BE2C (cell line): ENCODE data around the gene NTMT2. TPM values are rescaled to one million over a fixed set of nuclear protein-coding genes. Genes with fewer than 3 reads are reported as not detected.
"Not testable (repeated sequence)": the region's sequence is repeated elsewhere in the genome, so short reads cannot be mapped to it uniquely, and the experiment has no call there.

Experiments used
- DNase-seq: peaks from one replicate; pipeline ENCODE4 v3.0.0-alpha.2; 2020
- H3K27me3 ChIP-seq: fragments of 250-450 bp; sonication (Bioruptor Pico); 2 replicates; pipeline ENCODE4 v1.5.1; 2020; ENCODE audit warnings: mild to moderate bottlenecking
- H3K36me3 ChIP-seq: fragments of 250-450 bp; sonication (Bioruptor Pico); 2 replicates; pipeline ENCODE4 v1.5.1; 2020; ENCODE audit warnings: mild to moderate bottlenecking
- H3K4me1 ChIP-seq: fragments of 250-450 bp; sonication (Bioruptor Pico); 2 replicates; pipeline ENCODE4 v1.5.1; 2020
- H3K4me3 ChIP-seq: 2 replicates; pipeline ENCODE4 v1.5.1; 2011; ENCODE audit warnings: low read depth, low read length
- H3K9me3 ChIP-seq: fragments of 250-450 bp; sonication (Bioruptor Pico); 2 replicates; pipeline ENCODE4 v1.5.1; 2020
- polyA plus RNA-seq: library from polyadenylated mRNA; unstranded; fragments of >200 nt; gene quantifications from one replicate; pipeline ENCODE4 v1.2.1, GENCODE V29; 2012; ENCODE audit warnings: low read depth, missing spikeins; ENCODE audit not compliant: insufficient read length, insufficient read depth
- TF ChIP-seq, protein P1 (sequence below): IDR thresholded peaks from 2 replicates; pipeline ENCODE4 v1.5.1; 2012; ENCODE audit warnings: mild to moderate bottlenecking, low read depth, low read length

Gene NTMT2
- polyA plus RNA-seq, result not detected

DNA sequence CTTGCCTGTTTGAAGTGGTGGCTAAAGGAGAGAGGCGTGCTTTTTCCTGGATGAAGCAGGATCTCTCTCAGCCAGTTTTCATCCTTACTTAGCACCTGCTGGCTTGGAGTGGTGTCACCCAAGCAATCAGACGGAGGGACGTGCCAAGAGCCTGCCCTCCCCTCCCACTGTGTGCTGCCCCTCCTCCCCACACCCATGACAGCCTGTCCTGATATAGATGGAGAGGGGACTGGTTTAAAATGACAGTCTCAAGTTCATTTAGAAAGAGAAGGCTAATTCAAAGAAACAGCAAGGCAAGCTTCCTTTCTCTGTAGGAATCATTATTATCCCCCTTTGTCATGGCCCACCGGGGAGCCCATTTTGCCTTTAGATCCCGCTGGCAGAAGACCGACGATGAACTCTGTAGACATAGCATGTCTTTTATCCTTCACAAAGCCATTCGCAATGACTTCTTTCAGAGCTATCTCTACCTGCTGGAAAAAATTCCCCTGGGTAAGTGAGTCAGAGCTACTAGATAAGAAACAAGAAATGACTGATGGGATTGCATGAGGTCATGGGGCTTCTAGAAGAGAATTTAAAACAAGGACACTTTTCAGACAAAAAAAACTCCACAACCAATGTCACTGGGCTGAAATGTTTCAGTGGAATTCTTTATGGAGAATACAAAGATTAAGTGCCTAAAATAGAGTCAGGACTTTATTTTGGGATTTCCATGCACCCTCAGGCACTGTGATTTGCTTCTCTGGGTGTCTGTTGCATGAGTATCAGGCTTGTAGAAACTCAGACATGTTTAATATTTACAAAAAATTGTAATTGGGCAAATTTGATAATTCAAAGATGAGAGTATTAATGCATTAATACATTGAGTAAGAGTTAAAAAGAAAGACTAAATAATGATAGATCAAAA, at the start of gene NTMT2:
TSS of gene NTMT2 (plus strand) at position 190 of the 907 bp plus-strand sequence. CDS start at position 339, 149 bp downstream.
- Histone ChIP-seq H3K4me3 (no peak within 1 kb of the TSS), H3K4me1 (no peaks in the 10 kb centered on the region), H3K9me3 (no peaks in the 10 kb centered on the region), H3K27me3 (no peaks in the 10 kb centered on the region), H3K36me3 (no peaks in the 10 kb centered on the region)
- DNase-seq, result no peak
- TF ChIP-seq, protein P1, sequence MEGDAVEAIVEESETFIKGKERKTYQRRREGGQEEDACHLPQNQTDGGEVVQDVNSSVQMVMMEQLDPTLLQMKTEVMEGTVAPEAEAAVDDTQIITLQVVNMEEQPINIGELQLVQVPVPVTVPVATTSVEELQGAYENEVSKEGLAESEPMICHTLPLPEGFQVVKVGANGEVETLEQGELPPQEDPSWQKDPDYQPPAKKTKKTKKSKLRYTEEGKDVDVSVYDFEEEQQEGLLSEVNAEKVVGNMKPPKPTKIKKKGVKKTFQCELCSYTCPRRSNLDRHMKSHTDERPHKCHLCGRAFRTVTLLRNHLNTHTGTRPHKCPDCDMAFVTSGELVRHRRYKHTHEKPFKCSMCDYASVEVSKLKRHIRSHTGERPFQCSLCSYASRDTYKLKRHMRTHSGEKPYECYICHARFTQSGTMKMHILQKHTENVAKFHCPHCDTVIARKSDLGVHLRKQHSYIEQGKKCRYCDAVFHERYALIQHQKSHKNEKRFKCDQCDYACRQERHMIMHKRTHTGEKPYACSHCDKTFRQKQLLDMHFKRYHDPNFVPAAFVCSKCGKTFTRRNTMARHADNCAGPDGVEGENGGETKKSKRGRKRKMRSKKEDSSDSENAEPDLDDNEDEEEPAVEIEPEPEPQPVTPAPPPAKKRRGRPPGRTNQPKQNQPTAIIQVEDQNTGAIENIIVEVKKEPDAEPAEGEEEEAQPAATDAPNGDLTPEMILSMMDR, result no peak

DNA sequence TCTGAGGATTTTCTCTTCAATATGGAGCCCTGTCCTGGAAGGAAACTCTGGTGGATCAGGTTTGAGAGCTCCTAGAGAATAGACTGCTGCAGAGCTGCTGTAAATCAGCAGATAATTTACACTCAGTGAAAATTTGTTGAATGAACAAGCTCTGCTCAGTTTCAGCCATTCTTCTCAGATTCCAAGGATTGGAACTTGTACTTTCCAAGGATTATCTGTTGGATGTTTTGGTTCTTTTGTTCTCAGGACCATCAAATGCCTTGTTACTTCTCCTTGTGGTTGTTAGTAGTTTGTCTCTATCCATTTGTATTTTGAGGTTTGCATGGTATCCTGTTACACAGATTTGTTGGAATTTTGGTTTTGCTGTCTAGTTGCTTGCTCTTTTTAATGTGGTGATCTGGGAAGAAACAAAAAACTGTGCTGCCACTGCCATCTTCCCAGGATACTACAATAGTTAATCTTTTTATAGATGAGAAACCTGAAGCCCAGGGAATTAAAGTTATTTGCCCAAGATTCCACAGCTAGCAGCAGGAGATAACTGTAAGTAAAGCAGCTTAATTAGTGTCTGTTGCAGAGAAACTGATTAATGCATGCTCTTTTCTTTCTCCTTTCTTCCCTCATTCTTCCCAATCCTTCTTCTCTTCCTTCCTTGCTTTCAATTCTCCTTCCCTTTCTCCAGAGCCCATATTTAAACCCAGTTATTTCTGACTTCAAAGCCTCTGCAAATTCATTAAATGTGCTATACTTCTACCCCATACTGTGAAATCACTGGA, 49.6 kb upstream of the NTMT2 start:
- Histone ChIP-seq H3K4me1 (no peaks in the 10 kb centered on the region), H3K9me3 (no peaks in the 10 kb centered on the region), H3K36me3 (no peaks in the 10 kb centered on the region), H3K27me3 (no peaks in the 10 kb centered on the region), H3K4me3 (no peak overlapping the region)
- TF ChIP-seq, protein P1, result no peak
- DNase-seq, result no peak

DNA sequence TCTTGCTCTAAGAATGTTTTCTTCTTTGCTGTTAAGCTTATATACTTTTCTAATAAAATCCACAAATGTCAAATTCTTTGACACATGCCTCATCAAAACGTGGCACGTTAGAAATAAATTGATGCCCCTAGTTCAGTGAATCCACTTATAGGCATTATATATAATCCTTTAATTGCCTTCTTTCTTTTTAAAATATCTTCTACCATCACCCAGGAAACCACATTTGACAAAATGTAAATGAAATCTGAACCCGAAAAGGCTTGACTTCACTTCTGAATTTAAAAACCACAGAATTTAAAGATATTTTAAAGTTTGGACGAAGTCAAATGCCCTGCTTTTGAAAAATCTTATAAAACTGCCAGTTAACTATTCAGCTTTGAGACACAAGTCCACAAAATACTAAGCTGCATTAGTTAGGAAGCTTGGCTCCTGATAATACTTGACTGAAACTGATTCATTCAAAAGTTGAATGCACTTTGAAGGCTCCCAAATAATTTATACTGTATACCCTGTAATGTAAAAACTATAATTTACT, 48.9 kb upstream of the NTMT2 start:
- Histone ChIP-seq H3K27me3 (no peaks in the 10 kb centered on the region), H3K4me3 (no peak overlapping the region), H3K9me3 (no peaks in the 10 kb centered on the region), H3K4me1 (no peaks in the 10 kb centered on the region), H3K36me3 (no peaks in the 10 kb centered on the region)
- no peak for DNase-seq
- TF ChIP-seq, protein P1, result no peak

DNA sequence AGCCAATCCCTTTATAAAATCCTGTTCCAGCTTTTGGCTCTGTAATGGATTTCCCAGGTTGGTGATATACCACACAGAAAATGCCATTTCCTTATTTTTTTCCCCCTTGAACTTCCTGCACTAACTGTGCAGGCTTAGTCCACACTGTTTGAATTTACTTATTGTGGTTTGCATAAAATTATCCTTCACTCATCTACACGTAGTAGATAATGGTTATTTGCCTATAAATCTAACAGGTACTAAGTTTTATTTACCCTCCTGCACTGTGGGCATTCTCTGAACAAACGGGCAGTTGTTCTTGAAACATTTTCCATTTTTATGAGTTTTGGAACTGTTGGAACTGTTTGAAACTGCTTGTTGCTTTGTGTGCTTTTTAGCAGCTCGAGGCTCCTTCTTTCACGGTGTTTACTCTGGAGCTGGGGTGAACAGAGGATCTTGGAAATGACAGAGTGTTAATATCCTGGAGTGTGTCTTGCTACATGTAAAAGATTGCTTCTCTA, 48.3 kb upstream of the NTMT2 start:
- DNase-seq, result no peak
- TF ChIP-seq, protein P1, result no peak
- no peak overlapping the region for H3K4me3 ChIP-seq

DNA sequence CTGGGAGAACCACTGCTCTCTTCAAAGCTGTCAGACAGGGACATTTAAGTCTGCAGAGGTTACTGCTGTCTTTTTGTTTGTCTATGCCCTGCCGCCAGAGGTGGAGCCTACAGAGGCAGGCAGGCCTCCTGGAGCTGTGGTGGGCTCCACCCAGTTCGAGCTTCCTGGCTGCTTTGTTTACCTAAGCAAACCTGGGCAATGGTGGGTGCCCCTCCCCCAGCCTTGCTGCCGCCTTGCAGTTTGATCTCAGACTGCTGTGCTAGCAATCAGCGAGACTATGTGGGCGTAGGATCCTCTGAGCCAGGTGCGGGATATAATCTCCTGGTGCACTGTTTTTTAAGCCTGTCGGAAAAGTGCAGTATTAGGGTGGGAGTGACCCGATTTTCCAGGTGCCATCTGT, 32.6 kb upstream of the NTMT2 start:
- H3K27me3 ChIP-seq, H3K36me3 ChIP-seq, H3K9me3 ChIP-seq, DNase-seq, H3K4me3 ChIP-seq, H3K4me1 ChIP-seq: not testable (repeated sequence)

More for the DNA sequence above, 48.3 kb upstream of the NTMT2 start:
- no peaks in the 10 kb centered on the region for H3K27me3 ChIP-seq
- H3K4me1 ChIP-seq, result no peaks in the 10 kb centered on the region
- no peaks in the 10 kb centered on the region for H3K36me3 ChIP-seq
- no peaks in the 10 kb centered on the region for H3K9me3 ChIP-seq

DNA sequence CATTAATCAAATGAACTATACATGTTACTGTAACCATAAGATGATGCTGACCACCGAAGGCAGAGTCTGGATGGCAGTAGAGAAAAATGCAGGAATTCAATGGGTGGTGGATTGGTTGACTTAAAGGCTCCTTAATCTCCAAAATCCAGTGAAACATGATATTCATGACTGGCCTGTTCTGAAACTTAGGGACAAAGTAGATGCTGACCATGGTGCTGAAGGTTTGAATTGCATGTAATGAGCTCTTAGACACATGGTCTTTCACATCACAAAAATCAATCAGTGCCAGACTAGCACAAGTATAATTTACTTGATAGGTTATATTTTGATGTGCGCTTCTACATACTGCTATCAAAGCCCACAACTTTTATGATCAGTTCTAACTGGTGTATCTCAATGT, 30.9 kb upstream of the NTMT2 start:
- Histone ChIP-seq H3K4me3 (no peak overlapping the region), H3K9me3 (no peaks in the 10 kb centered on the region), H3K27me3 (no peaks in the 10 kb centered on the region), H3K36me3 (no peaks in the 10 kb centered on the region), H3K4me1 (no peaks in the 10 kb centered on the region)
- DNase-seq, result no peak
- TF ChIP-seq, protein P1, result no peak
